Liver (tissue), 9 donors: ENCODE results near the gene SARDH. TPM values are rescaled to one million over a fixed set of nuclear protein-coding genes. Genes with fewer than 3 reads are reported as not detected.
A peak's percentile ranks its signal among the peaks of the same experiment; 100 is the strongest.

Experiments
- DNase-seq: peaks from one replicate; pipeline ENCODE4 v3.0.0-alpha.2; 2017; ENCODE audit warnings: low spot score
- H3K27ac ChIP-seq, 2 donors: one replicate each; pipeline ENCODE4 v1.7.0; 2013; ENCODE audit warnings: inconsistent platforms in 2 of 2, low read length in 2 of 2, control low read depth in 1 of 2, low read depth in 1 of 2, mild to moderate bottlenecking in 1 of 2
- H3K27me3 ChIP-seq, 4 donors: one replicate each; pipeline versions ENCODE4 v1.6.1 to v1.7.0; 2013; ENCODE audit warnings: low read length in 3 of 4, inconsistent platforms in 1 of 4, mild to moderate bottlenecking in 1 of 4, moderate library complexity in 1 of 4; ENCODE audit not compliant: control insufficient read depth in 4 of 4, insufficient read depth in 4 of 4
- H3K36me3 ChIP-seq, 4 donors: one replicate each; pipeline versions ENCODE4 v1.6.1 to v1.7.0; 2013; ENCODE audit warnings: low read length in 3 of 4, mild to moderate bottlenecking in 3 of 4, low read depth in 1 of 4, moderate library complexity in 1 of 4; ENCODE audit not compliant: control insufficient read depth in 4 of 4, insufficient read depth in 3 of 4
- H3K4me1 ChIP-seq, 4 donors: one replicate each; pipeline versions ENCODE4 v1.6.1 to v1.7.0; 2013; ENCODE audit warnings: low read length in 3 of 4, mild to moderate bottlenecking in 3 of 4, moderate library complexity in 1 of 4; ENCODE audit not compliant: control insufficient read depth in 4 of 4, insufficient read depth in 4 of 4
- H3K4me3 ChIP-seq, 3 donors: one replicate each; pipeline versions ENCODE4 v1.6.1 to v1.7.0; 2013; ENCODE audit warnings: low read length in 3 of 3, control low read depth in 1 of 3, low read depth in 1 of 3, mild to moderate bottlenecking in 1 of 3
- H3K9ac ChIP-seq, 2 donors: one replicate each; pipeline ENCODE4 v1.7.0; 2013; ENCODE audit warnings: low read length in 2 of 2, mild to moderate bottlenecking in 2 of 2, moderate library complexity in 2 of 2, control low read depth in 1 of 2, low read depth in 1 of 2
- H3K9me3 ChIP-seq, 4 donors: one replicate each; pipeline versions ENCODE4 v1.6.1 to v1.7.0; 2013; ENCODE audit warnings: low read length in 3 of 4; ENCODE audit not compliant: control insufficient read depth in 4 of 4
- EGR1 ChIP-seq, 2 donors: IDR thresholded peaks; 2 replicates each; pipeline ENCODE4 v1.6.1; 2016 to 2018; ENCODE audit warnings: antibody characterized with exemption in 2 of 2, low read depth in 2 of 2
- FOXA1 ChIP-seq: IDR thresholded peaks from 2 replicates; pipeline ENCODE4 v1.6.1; 2016; ENCODE audit warnings: antibody characterized with exemption
- FOXA2 ChIP-seq: IDR thresholded peaks from 2 replicates; pipeline ENCODE4 v1.6.1; 2016; ENCODE audit warnings: antibody characterized with exemption
- GABPA ChIP-seq, 2 donors: IDR thresholded peaks in 1 of 2; conservative IDR thresholded peaks in 1 of 2; 2 replicates each; pipeline ENCODE4 v1.6.1; 2016; ENCODE audit warnings: antibody characterized with exemption in 2 of 2, mild to moderate bottlenecking in 1 of 2, moderate library complexity in 1 of 2
- HNF4A ChIP-seq, 2 donors: conservative IDR thresholded peaks; 2 replicates each; pipeline ENCODE4 v1.6.1; 2016; ENCODE audit warnings: antibody characterized with exemption in 2 of 2, mild to moderate bottlenecking in 2 of 2
- HNF4G ChIP-seq: IDR thresholded peaks from 2 replicates; pipeline ENCODE4 v1.6.1; 2016; ENCODE audit warnings: antibody characterized with exemption
- JUND ChIP-seq, 2 donors: IDR thresholded peaks; 2 replicates each; pipeline ENCODE4 v1.6.1; 2016; ENCODE audit warnings: antibody characterized with exemption in 2 of 2
- NR2F2 ChIP-seq: IDR thresholded peaks from 2 replicates; pipeline ENCODE4 v1.6.1; 2016; ENCODE audit warnings: antibody characterized with exemption
- RAD21 ChIP-seq, 2 donors: IDR thresholded peaks; 2 replicates each; pipeline ENCODE4 v1.6.1; 2016; ENCODE audit warnings: antibody characterized with exemption in 2 of 2, mild to moderate bottlenecking in 2 of 2
- RXRA ChIP-seq, 2 donors: IDR thresholded peaks; 2 replicates each; pipeline ENCODE4 v1.6.1; 2017 to 2018; ENCODE audit warnings: antibody characterized with exemption in 2 of 2, mild to moderate bottlenecking in 1 of 2
- SP1 ChIP-seq: IDR thresholded peaks from 2 replicates; pipeline ENCODE4 v1.6.1; 2018; ENCODE audit warnings: antibody characterized with exemption, mild to moderate bottlenecking
- TAF1 ChIP-seq: conservative IDR thresholded peaks from 2 replicates; pipeline ENCODE4 v1.6.1; 2016; ENCODE audit warnings: antibody characterized with exemption, mild to moderate bottlenecking
- YY1 ChIP-seq: IDR thresholded peaks from 2 replicates; pipeline ENCODE4 v1.6.1; 2016; ENCODE audit warnings: antibody characterized with exemption, mild to moderate bottlenecking
- WGBS: extraction: QIAGEN DNeasy Blood & Tissue Kit; methylation state at CpG from one replicate; pipeline ENCODE4 v1.1.7; 2013; 5-methylcytosine and 5-hydroxymethylcytosine counted together
- polyA plus RNA-seq, 2 donors: library from polyadenylated mRNA; stranded (reverse) in 1 of 2; unstranded in 1 of 2; fragments of 200-250 nt in 1 of 2; fragments of >200 nt in 1 of 2; fragmentation: Nextera tagmentation in 1 of 2; extraction: Ambion mirVana in 1 of 2; gene quantifications; one replicate each; pipeline versions ENCODE4 v1.2.1 to v1.2.3, GENCODE V29; 2013 to 2015
- total RNA-seq, 2 donors: library from RNA; depleted of rRNA; stranded (reverse); fragments of >200 nt; gene quantifications; one replicate each; pipeline ENCODE4 v1.2.3, GENCODE V29; 2014
- TF ChIP-seq, protein P1 (sequence below): IDR thresholded peaks from 2 replicates; pipeline ENCODE4 v1.6.1; 2016; ENCODE audit warnings: antibody characterized with exemption
- TF ChIP-seq, protein P2 (sequence below): IDR thresholded peaks from 2 replicates; pipeline ENCODE4 v1.6.1; 2016; ENCODE audit warnings: antibody characterized with exemption
- TF ChIP-seq, protein P3 (sequence below): IDR thresholded peaks from 2 replicates; pipeline ENCODE4 v1.6.1; 2016; ENCODE audit warnings: antibody characterized with exemption
- TF ChIP-seq, protein P4 (sequence below): fragments of 150-350 bp; IDR thresholded peaks from 2 replicates; pipeline ENCODE4 v1.5.1; 2017; ENCODE audit warnings: improper control_type of control experiment, low read depth, low read length; ENCODE audit not compliant: missing input control
- TF ChIP-seq, protein P5 (sequence below): IDR thresholded peaks from 2 replicates; pipeline ENCODE4 v1.6.1; 2016; ENCODE audit warnings: antibody characterized with exemption, mild to moderate bottlenecking
- donor health status: healthy.
- donor health status: healthy.
- donor health status: healthy.
- donor health status: healthy.
- donor health status: healthy.

The SARDH gene
- total and polyA plus RNA-seq, 4 donors: 53.7 to 291 (median 63.4) TPM

DNA sequence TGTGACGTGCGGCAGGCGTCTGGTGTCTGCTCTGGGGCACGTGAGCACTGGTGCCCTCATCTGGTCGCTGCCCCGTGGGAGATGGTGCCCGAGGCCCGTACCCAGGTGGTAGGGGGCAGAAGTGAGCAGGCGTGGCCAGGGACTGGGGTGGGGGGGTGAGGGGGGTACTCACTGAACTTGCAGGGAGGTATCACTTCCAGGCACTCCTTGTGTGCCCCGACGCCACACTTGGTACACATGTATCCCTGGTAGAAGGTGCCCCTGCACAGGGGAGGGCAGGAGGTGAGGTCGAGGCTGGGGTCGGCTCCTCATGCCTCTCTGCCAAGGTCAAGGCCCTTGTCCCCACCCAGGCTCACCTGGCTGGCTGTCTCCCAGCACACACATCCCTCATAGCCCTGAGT, 45.2 kb upstream of the SARDH start:
- no peaks in the 10 kb centered on the region for H3K4me1 ChIP-seq
- TF ChIP-seq, protein P1, sequence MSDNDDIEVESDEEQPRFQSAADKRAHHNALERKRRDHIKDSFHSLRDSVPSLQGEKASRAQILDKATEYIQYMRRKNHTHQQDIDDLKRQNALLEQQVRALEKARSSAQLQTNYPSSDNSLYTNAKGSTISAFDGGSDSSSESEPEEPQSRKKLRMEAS: no peak
- TF ChIP-seq TAF1: no peak
- TF ChIP-seq, protein P2, sequence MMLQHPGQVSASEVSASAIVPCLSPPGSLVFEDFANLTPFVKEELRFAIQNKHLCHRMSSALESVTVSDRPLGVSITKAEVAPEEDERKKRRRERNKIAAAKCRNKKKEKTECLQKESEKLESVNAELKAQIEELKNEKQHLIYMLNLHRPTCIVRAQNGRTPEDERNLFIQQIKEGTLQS: no peak
- TF ChIP-seq, protein P3, sequence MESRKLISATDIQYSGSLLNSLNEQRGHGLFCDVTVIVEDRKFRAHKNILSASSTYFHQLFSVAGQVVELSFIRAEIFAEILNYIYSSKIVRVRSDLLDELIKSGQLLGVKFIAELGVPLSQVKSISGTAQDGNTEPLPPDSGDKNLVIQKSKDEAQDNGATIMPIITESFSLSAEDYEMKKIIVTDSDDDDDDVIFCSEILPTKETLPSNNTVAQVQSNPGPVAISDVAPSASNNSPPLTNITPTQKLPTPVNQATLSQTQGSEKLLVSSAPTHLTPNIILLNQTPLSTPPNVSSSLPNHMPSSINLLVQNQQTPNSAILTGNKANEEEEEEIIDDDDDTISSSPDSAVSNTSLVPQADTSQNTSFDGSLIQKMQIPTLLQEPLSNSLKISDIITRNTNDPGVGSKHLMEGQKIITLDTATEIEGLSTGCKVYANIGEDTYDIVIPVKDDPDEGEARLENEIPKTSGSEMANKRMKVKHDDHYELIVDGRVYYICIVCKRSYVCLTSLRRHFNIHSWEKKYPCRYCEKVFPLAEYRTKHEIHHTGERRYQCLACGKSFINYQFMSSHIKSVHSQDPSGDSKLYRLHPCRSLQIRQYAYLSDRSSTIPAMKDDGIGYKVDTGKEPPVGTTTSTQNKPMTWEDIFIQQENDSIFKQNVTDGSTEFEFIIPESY: no peak
- no peak for TF ChIP-seq RAD21 (IDR thresholded peaks at IDR 0.05)
- no peak for TF ChIP-seq GABPA (IDR thresholded peaks at IDR 0.05 in 1 of 2, conservative IDR thresholded peaks at IDR 0.05 in 1 of 2)
- no peak for TF ChIP-seq EGR1 (IDR thresholded peaks at IDR 0.05; ENCODE audit: low read depth in 2 of 2)
- no peak for TF ChIP-seq FOXA1
- no peak for TF ChIP-seq SP1
- TF ChIP-seq RXRA (IDR thresholded peaks at IDR 0.05): no peak
- TF ChIP-seq FOXA2: no peak
- no peak for TF ChIP-seq NR2F2
- no peak for TF ChIP-seq HNF4A (conservative IDR thresholded peaks at IDR 0.05)
- TF ChIP-seq JUND (IDR thresholded peaks at IDR 0.05): no peak
- TF ChIP-seq YY1: no peak
- TF ChIP-seq HNF4G: no peak
- H3K9ac ChIP-seq: no peak overlapping the region
- peaks cover 4 to 53% (median 22%) of the 10 kb centered on the region in 4 donors for H3K36me3 ChIP-seq
- no peak for DNase-seq
- no peaks in the 10 kb centered on the region for H3K9me3 ChIP-seq
- no peaks in the 10 kb centered on the region for H3K27me3 ChIP-seq
- no peak overlapping the region for H3K27ac ChIP-seq
- no peak overlapping the region for H3K4me3 ChIP-seq
- WGBS: 79% methylated on average over 13 of the region's 13 CpGs

DNA sequence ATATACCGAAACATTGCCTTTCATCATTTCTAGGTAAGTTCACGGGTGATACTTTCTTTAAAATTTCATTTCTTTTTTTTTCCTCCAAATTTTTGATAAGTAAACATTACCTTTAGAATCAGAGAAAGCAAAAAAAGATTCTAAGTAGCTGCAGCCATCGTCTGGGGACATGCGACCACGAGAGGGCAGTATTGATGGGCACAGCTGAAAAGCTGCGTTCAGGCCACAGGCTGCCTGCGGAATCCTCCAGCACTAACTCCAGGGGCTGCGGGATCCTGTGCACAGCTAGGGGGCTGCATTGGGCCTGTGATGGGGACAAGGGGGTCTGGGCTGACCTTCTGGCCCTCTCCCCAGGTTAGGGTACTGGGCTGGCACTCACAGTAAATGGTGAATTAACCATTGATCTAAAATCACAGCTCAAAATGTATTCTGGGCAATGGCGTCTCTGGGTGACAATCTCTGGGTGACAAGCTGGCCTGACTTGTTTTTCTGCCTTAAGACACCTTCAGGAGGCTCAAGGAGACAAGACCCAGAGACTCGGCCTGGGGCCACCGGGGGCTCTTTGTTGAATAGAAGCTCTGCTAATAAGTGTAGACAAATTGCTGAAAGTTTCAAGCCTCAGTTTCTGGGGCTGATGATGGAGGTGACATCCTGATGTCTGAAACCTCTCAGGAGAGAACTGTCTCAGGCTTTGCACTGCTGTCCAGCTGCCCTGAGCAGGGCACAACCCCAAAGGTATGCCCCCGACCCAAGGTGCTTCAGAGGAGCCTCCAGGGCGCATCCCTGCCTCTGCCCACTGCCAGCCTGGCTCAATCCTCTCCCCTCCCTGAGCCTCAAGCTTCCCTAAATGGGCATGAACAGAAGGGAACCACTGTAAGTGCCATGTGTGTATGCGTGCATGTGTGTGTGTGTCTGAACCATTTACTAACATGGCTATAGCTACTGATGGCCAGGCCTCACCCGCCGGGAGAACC, 44.3 kb upstream of the SARDH start:
- Histone ChIP-seq H3K27ac (no peak overlapping the region), H3K9me3 (no peaks in the 10 kb centered on the region), H3K36me3 (peaks cover 4 to 61% (median 26%) of the 10 kb centered on the region in 4 donors), H3K27me3 (no peaks in the 10 kb centered on the region), H3K4me1 (no peaks in the 10 kb centered on the region), H3K9ac (no peak overlapping the region), H3K4me3 (no peak overlapping the region)
- DNase-seq: peak; percentile 68
- TF ChIP-seq, protein P4, sequence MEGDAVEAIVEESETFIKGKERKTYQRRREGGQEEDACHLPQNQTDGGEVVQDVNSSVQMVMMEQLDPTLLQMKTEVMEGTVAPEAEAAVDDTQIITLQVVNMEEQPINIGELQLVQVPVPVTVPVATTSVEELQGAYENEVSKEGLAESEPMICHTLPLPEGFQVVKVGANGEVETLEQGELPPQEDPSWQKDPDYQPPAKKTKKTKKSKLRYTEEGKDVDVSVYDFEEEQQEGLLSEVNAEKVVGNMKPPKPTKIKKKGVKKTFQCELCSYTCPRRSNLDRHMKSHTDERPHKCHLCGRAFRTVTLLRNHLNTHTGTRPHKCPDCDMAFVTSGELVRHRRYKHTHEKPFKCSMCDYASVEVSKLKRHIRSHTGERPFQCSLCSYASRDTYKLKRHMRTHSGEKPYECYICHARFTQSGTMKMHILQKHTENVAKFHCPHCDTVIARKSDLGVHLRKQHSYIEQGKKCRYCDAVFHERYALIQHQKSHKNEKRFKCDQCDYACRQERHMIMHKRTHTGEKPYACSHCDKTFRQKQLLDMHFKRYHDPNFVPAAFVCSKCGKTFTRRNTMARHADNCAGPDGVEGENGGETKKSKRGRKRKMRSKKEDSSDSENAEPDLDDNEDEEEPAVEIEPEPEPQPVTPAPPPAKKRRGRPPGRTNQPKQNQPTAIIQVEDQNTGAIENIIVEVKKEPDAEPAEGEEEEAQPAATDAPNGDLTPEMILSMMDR: peak; percentile 72
- TF ChIP-seq EGR1 (IDR thresholded peaks at IDR 0.05; ENCODE audit: low read depth in 2 of 2) (no peak), RXRA (IDR thresholded peaks at IDR 0.05) (no peak), FOXA1 (no peak), NR2F2 (no peak), FOXA2 (no peak), SP1 (no peak), JUND (IDR thresholded peaks at IDR 0.05) (no peak), HNF4A (conservative IDR thresholded peaks at IDR 0.05) (no peak), RAD21 (IDR thresholded peaks at IDR 0.05) (peak; percentile 84 to 89), TAF1 (no peak), GABPA (IDR thresholded peaks at IDR 0.05 in 1 of 2, conservative IDR thresholded peaks at IDR 0.05 in 1 of 2) (no peak)
- TF ChIP-seq, protein P2: no peak
- TF ChIP-seq, protein P3: no peak
- TF ChIP-seq, protein P5, sequence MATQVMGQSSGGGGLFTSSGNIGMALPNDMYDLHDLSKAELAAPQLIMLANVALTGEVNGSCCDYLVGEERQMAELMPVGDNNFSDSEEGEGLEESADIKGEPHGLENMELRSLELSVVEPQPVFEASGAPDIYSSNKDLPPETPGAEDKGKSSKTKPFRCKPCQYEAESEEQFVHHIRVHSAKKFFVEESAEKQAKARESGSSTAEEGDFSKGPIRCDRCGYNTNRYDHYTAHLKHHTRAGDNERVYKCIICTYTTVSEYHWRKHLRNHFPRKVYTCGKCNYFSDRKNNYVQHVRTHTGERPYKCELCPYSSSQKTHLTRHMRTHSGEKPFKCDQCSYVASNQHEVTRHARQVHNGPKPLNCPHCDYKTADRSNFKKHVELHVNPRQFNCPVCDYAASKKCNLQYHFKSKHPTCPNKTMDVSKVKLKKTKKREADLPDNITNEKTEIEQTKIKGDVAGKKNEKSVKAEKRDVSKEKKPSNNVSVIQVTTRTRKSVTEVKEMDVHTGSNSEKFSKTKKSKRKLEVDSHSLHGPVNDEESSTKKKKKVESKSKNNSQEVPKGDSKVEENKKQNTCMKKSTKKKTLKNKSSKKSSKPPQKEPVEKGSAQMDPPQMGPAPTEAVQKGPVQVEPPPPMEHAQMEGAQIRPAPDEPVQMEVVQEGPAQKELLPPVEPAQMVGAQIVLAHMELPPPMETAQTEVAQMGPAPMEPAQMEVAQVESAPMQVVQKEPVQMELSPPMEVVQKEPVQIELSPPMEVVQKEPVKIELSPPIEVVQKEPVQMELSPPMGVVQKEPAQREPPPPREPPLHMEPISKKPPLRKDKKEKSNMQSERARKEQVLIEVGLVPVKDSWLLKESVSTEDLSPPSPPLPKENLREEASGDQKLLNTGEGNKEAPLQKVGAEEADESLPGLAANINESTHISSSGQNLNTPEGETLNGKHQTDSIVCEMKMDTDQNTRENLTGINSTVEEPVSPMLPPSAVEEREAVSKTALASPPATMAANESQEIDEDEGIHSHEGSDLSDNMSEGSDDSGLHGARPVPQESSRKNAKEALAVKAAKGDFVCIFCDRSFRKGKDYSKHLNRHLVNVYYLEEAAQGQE: no peak
- WGBS: 59% methylated on average over 16 of the region's 16 CpGs
